Left hindlimb (tissue), 1 donor: ENCODE data around the gene TPP2.

Source experiments
- DNase-seq: peaks from one replicate; pipeline ENCODE4 v3.0.0-alpha.2; 2018

TPP2 gene

GRCh38 chr13:102597029-102597961, 509 bp downstream of the TPP2 start:
- peak; percentile 40 for DNase-seq

- DNase-seq: no peak
Measured at GRCh38 chr13:102598061-102598460, 1.3 kb downstream of the TPP2 start.

DNA sequence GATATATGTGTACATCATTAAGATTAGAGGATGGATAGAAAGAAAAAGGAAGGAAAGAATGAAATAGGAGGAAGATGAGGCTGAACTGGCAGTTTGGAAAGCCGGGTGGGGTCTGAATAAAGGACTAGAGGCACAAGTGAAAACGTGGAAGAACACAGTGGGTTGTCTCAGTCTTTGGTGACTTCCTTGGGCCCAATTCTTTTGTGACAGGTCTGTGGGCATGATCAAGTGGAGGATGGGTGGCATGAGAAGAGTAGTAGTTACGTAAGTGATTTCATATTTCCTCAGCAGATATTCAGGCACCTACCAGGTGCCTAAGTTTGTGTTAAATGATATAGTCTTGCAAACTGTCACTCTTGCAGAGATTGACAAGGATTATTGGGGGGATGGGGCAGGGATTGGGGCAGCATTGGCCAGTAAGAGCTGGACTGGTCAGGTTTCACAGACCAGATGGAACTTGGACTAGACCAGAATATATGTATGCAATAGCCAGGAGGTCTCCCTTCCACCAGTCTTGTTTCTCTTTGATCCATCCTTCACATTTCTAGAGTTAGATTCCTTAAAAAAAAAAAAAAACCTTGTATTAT, 2.7 kb downstream of the TPP2 start:
- DNase-seq: no peak

- no peak for DNase-seq
Measured at GRCh38 chr13:102606537-102607309, 9.9 kb downstream of the TPP2 start.

- DNase-seq: no peak
Measured at GRCh38 chr13:102608974-102609373, 12.2 kb downstream of the TPP2 start.

- DNase-seq: no peak
Measured at GRCh38 chr13:102609696-102610095, 12.9 kb downstream of the TPP2 start.

DNA sequence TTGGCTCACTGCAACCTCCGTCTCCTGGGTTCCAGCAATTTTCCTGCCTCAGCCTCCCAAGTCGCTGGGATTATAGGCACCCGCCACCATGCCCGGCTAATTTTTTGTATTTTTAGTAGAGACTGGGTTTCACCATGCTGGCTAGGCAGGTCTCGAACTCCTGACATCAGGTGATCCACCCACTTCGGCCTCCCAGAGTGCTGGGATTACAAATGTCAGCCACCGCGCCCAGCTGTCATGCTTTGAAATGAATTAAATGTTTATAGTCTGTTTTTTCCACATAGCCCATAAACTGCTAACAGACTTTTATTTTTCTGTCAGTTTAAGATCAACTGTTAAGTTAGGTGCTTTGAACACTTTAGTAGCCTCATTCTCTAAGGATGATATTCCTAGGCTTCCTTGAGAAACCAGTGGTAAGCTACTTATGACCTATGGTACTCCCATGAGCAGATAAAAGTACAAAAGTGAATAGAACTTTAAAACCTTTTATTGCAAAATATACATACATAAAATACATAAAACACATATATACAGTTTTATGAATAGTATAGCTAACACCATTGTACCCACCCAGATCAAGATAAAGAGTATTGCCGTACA, 13.6 kb downstream of the TPP2 start:
- no peak for DNase-seq

- no peak for DNase-seq
Measured at GRCh38 chr13:102617697-102618350, 21.0 kb downstream of the TPP2 start.

DNA sequence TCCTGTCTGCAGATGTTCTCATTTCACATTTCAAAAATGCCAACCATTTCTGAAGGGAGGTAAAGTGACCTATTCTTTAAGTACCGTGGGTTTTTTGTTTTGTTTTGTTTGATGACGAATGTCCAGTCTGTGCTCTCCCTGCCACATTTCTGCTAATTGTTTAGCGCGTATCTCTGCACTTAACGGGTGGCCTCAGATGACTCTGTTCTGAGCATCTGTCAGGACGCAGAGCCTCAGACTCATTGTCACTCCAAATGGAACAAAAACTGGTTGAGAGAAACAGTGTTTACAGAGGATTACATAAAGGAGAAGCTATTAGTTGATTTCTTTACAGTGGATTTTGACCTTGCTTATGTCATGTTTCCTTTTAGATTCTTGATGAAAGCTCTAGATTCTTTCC, 23.7 kb downstream of the TPP2 start:
- DNase-seq: no peak

- DNase-seq: no peak
Measured at GRCh38 chr13:102626928-102627327, 30.1 kb downstream of the TPP2 start.

DNA sequence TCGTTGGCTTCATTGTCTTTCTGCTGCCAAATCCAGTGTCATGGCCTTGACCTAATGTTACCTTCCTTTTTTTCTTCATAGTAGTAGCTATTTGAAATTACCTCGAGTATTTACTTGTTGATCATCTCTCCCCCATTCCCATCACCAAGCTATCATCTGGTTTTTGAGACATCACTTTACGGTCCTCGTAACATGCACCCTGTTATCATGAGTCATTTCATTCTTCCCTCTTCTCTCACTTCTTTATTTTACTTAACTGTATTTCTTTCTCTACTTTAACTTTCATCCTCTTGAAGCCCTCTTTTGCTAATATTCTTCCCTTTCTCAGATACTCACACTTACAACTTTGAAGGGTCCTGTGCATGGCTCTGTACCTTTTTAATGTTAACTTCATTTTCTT, 31.8 kb downstream of the TPP2 start:
- no peak for DNase-seq

DNA sequence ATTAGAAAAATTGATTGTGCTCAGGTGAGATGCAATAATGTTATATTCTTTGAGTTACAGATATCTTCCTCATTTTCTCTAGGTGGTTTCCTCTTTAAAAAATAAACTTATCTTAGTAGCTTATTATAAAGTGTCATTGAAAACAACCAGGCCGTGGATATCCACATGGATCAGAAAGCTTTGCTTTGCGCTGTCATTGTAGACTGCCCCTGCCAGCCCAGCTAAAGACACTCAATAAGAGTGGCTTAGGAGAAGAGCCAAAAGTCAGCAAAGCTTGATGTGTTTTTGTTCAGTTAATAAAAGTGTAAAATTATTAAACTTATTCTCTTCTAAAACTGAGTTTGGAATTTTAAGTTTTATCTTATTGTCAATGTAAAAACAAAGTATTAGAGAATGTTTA, 34.4 kb downstream of the TPP2 start:
- no peak for DNase-seq

DNA sequence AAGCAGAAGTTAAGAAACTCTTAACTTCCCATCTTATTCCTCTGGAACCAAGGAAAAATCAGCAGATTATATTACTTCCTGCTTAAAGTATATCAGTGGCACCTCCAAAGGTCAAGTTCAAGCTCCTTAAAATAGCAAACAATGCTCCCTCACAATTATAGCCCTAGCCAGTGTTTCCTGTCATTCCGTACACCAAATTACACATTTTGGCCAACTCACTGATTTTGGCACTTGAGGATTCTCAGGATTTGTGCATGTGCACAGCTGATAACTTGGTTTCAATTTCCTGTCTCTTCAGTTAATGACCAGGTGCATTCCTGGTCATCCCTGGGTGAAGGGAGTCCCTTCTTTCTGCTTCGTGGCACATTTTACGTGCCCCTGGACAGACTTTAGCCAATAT, 42.0 kb downstream of the TPP2 start:
- DNase-seq: no peak

DNA sequence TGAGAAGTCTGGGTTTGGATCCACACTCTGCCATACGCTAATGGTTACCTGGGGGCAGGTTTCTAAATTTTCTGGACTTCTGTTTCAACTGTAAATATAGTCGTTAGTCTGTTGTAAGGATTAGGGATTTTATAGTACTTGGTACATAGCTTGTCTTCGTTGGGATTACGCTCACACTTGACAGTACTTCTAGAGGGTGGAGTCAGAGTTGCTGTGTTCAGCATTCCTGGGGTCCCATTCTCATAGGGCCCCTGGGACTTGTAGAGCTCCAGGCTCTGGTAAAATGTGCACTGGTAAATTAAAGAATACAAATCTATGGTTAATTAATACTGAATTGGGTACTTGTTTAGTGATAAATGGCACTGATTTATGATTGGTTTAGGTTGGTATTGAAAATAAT, 45.2 kb downstream of the TPP2 start:
- no peak for DNase-seq

- DNase-seq: no peak
Measured at GRCh38 chr13:102642475-102642874, 45.7 kb downstream of the TPP2 start.

DNA sequence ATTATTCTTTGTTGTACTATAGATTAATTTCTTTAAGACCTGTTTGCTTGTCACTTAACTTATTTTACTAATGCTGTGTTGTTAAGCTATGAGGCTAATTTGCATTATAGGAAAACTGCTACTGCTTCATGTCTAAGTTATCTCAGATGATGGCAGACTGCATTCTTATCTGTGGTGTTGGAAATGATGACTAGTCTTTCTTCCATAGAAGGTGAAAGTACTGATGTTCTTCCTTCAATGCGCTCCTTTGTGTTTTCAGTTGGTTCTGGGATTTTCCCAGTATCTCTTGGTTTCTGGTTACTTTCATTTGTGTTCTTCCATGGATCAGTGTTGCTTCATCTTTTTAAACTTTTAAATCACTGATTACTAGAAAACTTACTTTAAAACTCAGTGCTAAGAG, 46.9 kb downstream of the TPP2 start:
- no peak for DNase-seq

GRCh38 chr13:102645701-102646100, 48.9 kb downstream of the TPP2 start:
- DNase-seq: no peak

DNA sequence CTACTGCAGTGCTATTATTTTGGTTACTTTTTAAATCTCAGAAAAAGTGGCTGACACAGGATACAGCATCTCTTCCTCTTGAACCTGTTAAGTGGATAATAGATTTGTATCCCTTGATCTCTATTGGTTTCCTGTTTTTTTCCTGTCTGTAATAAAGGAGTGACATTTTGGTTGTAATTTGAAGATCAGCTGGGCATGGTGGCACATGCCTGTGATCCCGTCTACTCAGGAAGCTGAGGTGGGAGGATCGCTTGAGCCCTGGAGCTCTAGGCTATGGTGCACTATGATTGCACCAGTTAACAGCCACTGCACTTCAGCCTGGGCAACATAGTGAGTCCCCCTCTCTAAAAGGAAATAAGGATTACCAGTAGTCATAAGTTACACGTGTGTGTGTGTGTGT, 51.3 kb downstream of the TPP2 start:
- no peak for DNase-seq

DNA sequence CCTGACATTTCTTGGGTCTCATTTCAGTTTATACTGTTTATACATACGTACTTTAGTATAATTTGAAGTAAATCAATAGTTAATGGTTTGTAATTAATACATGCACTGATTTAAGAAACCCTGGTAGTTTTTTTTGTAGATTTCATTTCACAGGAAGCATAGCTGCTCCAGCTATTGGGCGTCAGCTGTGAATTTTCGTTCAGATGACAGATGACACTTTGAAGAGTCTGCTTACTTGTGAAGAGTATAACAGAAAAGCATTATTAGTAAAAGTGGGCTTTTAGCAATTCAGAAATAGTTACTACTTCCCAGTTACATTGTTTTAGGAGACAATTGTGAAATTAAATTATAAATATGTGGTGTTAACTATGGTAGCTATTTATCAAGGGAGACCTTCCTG, 53.7 kb downstream of the TPP2 start:
- DNase-seq: no peak

GRCh38 chr13:102651392-102651791, 54.6 kb downstream of the TPP2 start:
- DNase-seq: no peak

DNA sequence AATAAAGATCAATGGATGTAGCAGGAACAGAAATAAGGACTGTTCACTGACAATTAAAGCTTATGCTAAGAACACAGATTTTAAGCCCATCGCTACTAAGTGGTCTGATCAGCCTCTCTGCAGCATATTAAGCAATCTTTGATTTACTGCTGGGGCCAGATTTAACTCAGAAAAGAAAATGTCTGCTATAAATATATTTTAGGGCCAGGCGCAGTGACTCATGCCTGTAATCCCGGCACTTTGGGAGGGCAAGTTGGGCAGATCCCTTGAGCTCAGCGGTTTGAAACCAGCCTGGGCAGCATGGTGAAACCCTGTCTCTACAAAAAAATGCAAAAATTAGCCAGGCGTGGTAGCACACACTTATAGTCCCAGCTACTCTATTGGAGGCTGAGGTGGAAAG, 55.1 kb downstream of the TPP2 start:
- DNase-seq: no peak

GRCh38 chr13:102654756-102655155, 58.0 kb downstream of the TPP2 start:
- DNase-seq: no peak

- DNase-seq: no peak
Measured at GRCh38 chr13:102657630-102658029, 60.8 kb downstream of the TPP2 start.
